DOHH2 (cell line): Measurements from ENCODE around the gene FBXO34.
A peak's percentile ranks its signal among the peaks of the same experiment; 100 is the strongest.

ENCODE experiments used
- H3F3A ChIP-seq: fragments of 200-600 bp; sonication (generic), shearing (Covaris generic); 2 replicates; pipeline ENCODE4 v1.6.0; 2016; ENCODE audit warnings: antibody characterized with exemption, mild to moderate bottlenecking; ENCODE audit not compliant: control insufficient read depth, insufficient read depth
- H3K27ac ChIP-seq: fragments of 200-600 bp; sonication (generic); 2 replicates; pipeline ENCODE4 v1.5.1; 2014; ENCODE audit warnings: low read depth, mild to moderate bottlenecking, low read length, moderate library complexity
- H3K27me3 ChIP-seq: fragments of 200-600 bp; sonication (generic); 2 replicates; pipeline ENCODE4 v1.6.1; 2014; ENCODE audit warnings: mild to moderate bottlenecking, low read length, mixed read lengths; ENCODE audit not compliant: control insufficient read depth
- H3K36me3 ChIP-seq: fragments of 200-600 bp; sonication (generic); 2 replicates; pipeline ENCODE4 v1.6.1; 2014; ENCODE audit warnings: mild to moderate bottlenecking, low read length, moderate library complexity, mixed read lengths; ENCODE audit not compliant: control insufficient read depth
- H3K4me1 ChIP-seq: fragments of 200-600 bp; sonication (generic); 2 replicates; pipeline ENCODE4 v1.6.1; 2014; ENCODE audit warnings: mild to moderate bottlenecking, low read length, mixed read lengths; ENCODE audit not compliant: control insufficient read depth
- H3K4me2 ChIP-seq: fragments of 200-600 bp; sonication (generic); 2 replicates; pipeline ENCODE4 v1.6.0; 2014; ENCODE audit warnings: mild to moderate bottlenecking, low read length, moderate library complexity
- H3K4me3 ChIP-seq: fragments of 200-600 bp; sonication (generic); 2 replicates; pipeline ENCODE4 v1.5.1; 2014; ENCODE audit warnings: mild to moderate bottlenecking, low read length, mixed read lengths
- H3K79me2 ChIP-seq: fragments of 200-600 bp; sonication (generic); 2 replicates; pipeline ENCODE4 v1.6.1; 2014; ENCODE audit warnings: mild to moderate bottlenecking, low read length, mixed read lengths; ENCODE audit not compliant: control insufficient read depth
- H3K9me2 ChIP-seq: fragments of 200-600 bp; sonication (generic); replicated peaks from 2 replicates; pipeline ENCODE4 v1.6.1; 2014; ENCODE audit warnings: mild to moderate bottlenecking, low read length, mixed read lengths; ENCODE audit not compliant: control insufficient read depth
- H3K9me3 ChIP-seq: fragments of 200-600 bp; sonication (generic); 2 replicates; pipeline ENCODE4 v1.6.1; 2014; ENCODE audit warnings: antibody characterized with exemption, low read length, mixed read lengths; ENCODE audit not compliant: control insufficient read depth, insufficient read depth
- H4K20me1 ChIP-seq: fragments of 200-600 bp; sonication (generic); 2 replicates; pipeline ENCODE4 v1.6.0; 2014; ENCODE audit warnings: low read depth, mild to moderate bottlenecking, antibody characterized with exemption, low read length, moderate library complexity; ENCODE audit not compliant: control insufficient read depth, insufficient read depth
- EZH2phosphoT487 ChIP-seq: fragments of 200-600 bp; sonication (generic); IDR thresholded peaks from 2 replicates; pipeline ENCODE4 v1.6.1; 2017; ENCODE audit warnings: borderline replicate concordance, mild to moderate bottlenecking, antibody characterized with exemption, low read length, moderate library complexity, mixed read lengths
- TF ChIP-seq, protein P1 (sequence below): fragments of 200-600 bp; sonication (generic); IDR thresholded peaks from one replicate; pipeline ENCODE4 v1.5.1; 2014; ENCODE audit warnings: antibody characterized with exemption, mild to moderate bottlenecking, low read depth, low read length; ENCODE audit not compliant: poor library complexity, severe bottlenecking

Gene FBXO34

GRCh38 chr14:55347748-55348147 lies 76.5 kb downstream of the FBXO34 start:
- Histone ChIP-seq H3K36me3 (peaks cover 22% of the 10 kb centered on the region), H3K27me3 (no peaks in the 10 kb centered on the region), H3K4me3 (no peak overlapping the region), H3K79me2 (peaks cover 50% of the 10 kb centered on the region), H3K4me1 (peaks cover 12% of the 10 kb centered on the region), H3K4me2 (no peak overlapping the region), H3K9me3 (no peaks in the 10 kb centered on the region), H3K9me2 (no peaks in the 10 kb centered on the region), H3K27ac (no peak overlapping the region), H4K20me1 (no peaks in the 10 kb centered on the region; the same call in 1 of the 2 replicates), H3F3A (no peaks in the 10 kb centered on the region)
- TF ChIP-seq, protein P1, sequence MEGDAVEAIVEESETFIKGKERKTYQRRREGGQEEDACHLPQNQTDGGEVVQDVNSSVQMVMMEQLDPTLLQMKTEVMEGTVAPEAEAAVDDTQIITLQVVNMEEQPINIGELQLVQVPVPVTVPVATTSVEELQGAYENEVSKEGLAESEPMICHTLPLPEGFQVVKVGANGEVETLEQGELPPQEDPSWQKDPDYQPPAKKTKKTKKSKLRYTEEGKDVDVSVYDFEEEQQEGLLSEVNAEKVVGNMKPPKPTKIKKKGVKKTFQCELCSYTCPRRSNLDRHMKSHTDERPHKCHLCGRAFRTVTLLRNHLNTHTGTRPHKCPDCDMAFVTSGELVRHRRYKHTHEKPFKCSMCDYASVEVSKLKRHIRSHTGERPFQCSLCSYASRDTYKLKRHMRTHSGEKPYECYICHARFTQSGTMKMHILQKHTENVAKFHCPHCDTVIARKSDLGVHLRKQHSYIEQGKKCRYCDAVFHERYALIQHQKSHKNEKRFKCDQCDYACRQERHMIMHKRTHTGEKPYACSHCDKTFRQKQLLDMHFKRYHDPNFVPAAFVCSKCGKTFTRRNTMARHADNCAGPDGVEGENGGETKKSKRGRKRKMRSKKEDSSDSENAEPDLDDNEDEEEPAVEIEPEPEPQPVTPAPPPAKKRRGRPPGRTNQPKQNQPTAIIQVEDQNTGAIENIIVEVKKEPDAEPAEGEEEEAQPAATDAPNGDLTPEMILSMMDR: no peak
- TF ChIP-seq EZH2phosphoT487: no peak

DNA sequence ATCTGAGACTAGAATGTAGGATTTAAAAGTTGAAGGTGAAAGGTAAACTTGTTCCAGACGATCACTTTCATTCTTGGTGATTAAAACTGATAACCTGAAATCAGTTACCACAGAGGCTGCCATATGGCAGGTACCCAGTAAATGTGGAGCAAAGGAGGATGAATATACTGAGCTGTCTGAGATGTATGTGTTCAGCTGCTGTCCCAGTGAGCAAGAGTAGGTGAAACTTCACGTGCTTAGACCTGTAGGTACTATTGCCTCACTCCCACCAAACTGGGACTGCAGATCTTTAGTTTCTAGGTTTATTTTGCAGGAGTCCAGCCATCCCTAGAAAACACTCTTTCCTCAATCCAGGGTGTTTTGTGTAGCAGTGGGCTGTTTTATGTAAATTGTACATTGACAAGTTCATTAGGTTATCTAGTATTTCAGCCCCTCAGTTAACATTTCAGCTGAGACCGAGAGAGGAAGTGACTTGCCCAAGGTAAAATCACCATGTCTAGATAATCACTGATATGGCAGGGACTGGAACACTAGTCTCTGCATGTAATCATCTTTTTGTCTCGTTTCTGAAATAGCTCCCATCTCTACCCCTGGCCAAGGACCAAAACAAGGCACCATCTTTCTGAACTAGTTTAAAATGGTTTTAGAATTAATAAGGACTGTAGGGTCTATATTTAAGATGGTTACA lies 77.7 kb downstream of the FBXO34 start:
- peaks cover 22% of the 10 kb centered on the region for H3K36me3 ChIP-seq
- H3K79me2 ChIP-seq: peaks cover 45% of the 10 kb centered on the region
- peak overlapping the region; percentile 6 for H3K4me2 ChIP-seq
- H3K9me2 ChIP-seq: no peaks in the 10 kb centered on the region
- no peak overlapping the region for H3K4me3 ChIP-seq
- no peak overlapping the region for H3K27ac ChIP-seq
- TF ChIP-seq EZH2phosphoT487: no peak
- TF ChIP-seq, protein P1: no peak
- no peaks in the 10 kb centered on the region for H3K27me3 ChIP-seq
- no peaks in the 10 kb centered on the region for H3K9me3 ChIP-seq
- no peaks in the 10 kb centered on the region for H3F3A ChIP-seq
- peaks cover 12% of the 10 kb centered on the region for H3K4me1 ChIP-seq
- no peaks in the 10 kb centered on the region; the same call in 1 of the 2 replicates for H4K20me1 ChIP-seq

- Histone ChIP-seq H3K27me3 (no peaks in the 10 kb centered on the region), H3K4me3 (no peak overlapping the region), H3K4me1 (peaks cover 12% of the 10 kb centered on the region), H3K9me3 (no peaks in the 10 kb centered on the region), H3K4me2 (no peak overlapping the region), H3F3A (no peaks in the 10 kb centered on the region), H3K27ac (no peak overlapping the region), H3K36me3 (peaks cover 27% of the 10 kb centered on the region), H3K9me2 (no peaks in the 10 kb centered on the region), H4K20me1 (no peaks in the 10 kb centered on the region; the same call in 1 of the 2 replicates), H3K79me2 (peaks cover 42% of the 10 kb centered on the region)
- TF ChIP-seq, protein P1: no peak
- TF ChIP-seq EZH2phosphoT487: no peak
Observed at GRCh38 chr14:55349565-55349964, 78.3 kb downstream of the FBXO34 start.
